Stimulated activated CD4-positive, alpha-beta T cell treated with anti-CD3 and anti-CD28 coated beads, TNF-alpha, amount 100 ng/mL, for 48 hours (primary cell): ENCODE data around the gene LPAR5.
"Not testable (repeated sequence)": the region's sequence is repeated elsewhere in the genome, so short reads cannot be mapped to it uniquely, and the experiment has no call there.

Experiments
- DNase-seq, 3 donors: peaks; one replicate each; pipeline ENCODE4 v3.0.0-alpha.2; 2020; ENCODE audit warnings: low read depth in 3 of 3

The LPAR5 gene

DNA sequence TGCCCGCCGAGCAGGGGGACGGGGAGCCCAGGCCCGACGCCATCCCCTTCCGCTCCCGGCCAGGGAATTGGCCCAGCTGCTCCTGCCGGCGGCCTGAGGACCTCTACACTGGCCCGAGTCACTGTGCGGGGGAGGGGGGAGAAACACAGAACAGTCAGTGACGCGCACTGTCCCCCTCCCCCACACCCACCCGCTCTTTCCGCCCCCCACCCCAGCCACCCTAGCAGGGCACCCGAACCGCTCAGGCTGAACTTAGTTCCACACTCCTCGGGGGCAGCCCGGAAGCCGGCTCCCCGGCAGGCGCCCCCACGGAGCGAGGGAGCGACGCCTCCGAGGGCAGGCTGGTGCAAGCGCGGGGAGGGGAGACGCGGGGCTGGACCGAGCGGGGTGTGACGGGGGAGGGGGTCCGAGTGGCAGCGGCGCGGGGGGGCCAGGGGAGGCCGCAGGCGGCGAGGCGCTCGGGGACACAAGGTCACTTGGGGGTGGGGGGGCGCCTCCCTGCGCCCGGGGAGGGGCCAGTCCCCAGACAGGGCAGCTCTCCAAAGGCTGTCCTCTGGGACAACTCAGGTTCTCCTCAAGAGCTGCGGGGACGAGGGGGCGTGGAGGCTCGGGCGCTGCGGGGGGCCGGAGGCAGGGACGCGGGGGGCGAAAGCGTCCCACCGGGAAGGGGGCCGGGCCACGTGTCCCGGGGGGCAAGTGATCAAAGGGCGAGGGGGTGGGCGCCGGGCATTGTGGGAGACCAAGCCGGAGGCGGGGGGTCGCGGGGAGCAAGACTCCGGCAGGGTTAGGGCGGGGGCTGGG is 29.2 kb downstream of the LPAR5 start:
- DNase-seq = peak in 2 of 3 donors; percentile 26 to 64

DNA sequence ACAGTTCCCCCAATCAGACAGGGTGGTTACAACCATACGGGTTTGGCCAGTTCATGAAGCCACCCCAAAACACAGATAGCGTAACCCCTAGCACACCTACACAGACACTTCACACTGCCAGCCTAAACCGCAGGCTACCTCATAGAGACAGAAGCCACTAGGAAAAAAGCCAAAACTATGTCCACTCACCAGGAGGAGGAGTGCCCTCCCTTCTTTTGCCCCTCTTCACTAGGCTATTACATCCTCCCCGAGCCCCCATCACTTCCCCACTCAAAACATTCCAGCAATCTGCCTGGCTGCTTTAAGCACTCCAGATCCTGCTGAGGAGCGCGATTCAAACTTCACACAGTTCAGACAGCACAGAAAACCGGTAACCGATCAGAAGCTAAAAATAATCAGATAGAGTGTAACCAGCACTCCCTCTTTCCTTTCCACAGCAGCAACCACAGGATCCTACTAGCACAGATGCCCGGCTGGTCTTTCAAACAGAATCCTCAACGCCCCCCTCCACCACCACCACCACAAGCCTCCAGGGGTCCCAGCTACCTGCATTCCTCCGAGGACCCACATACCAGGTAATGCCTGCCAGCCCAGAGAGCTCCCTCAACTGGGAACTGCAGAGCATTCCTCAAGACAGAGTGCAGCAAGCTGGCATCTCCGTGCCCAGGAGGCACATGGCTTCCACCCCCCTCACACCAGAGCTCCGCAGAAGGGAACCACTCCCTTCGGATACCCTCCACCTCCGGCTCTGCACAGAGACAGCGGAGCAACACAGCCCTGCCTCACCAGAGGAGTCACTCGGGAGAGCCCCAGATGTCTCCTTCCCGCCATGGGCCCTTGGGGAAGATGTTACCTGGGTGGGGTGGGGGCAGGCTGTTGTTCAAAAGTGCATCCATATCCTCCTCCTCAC is 30.1 kb downstream of the LPAR5 start:
- no peak for DNase-seq

DNA sequence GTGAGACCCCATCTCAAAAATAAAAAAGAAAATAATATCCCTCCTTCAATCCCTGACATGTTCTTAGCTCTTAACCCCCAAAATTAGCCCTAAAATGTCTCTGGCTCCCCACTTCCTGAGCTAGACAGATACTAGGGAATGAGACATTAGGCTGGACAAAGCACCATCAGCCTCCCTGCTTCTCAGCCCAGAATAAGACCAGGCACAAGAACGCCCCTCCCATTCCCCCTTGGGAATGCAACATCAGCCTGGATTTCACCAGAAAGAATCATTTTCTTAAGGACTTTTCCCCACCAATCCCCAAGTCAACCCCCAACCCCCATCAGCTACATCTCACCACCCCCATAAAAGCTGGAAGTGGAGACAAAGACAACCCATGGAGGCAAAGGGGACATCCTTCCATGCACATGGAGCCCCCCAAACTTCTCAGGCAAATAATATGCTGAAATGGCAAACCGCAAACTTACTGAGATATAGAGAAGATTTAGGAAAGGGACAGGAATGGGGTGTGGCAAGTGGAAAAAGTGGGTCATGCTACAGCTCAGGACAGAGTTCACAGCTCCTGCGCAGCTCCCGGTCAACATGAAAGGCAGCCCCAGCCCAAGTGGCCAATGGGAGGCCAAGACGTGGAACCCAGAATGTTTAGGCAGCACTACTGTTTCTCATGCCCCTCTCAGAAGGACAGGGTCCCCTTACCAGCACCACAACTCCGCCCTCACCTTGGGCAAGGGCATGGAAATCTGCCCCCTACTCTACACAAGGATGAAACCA is 31.3 kb downstream of the LPAR5 start:
- no peak for DNase-seq

DNA sequence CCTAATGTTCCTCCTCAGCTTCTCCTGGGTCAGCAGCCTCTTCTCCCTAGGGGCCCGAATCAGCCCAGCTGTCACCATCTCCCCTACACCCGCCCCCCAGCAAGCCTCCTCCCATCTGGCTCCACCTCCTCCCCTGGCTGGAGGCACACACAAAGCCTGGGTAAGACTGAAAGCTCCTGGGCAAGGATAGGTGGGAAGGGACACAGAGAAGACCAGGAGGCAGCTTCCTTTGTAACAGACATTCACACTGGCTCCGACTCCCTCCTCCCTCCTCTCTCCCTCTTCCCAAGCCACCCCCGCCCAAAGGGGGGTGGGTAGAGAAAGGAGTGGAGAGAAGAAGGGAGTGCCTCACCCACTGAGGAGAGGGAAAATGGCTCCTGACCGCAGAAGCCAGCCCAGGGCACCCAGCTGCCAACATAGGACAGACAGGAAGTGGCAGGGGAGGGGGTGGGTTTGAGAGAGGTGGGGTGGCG is 32.6 kb downstream of the LPAR5 start:
- DNase-seq = no peak

DNA sequence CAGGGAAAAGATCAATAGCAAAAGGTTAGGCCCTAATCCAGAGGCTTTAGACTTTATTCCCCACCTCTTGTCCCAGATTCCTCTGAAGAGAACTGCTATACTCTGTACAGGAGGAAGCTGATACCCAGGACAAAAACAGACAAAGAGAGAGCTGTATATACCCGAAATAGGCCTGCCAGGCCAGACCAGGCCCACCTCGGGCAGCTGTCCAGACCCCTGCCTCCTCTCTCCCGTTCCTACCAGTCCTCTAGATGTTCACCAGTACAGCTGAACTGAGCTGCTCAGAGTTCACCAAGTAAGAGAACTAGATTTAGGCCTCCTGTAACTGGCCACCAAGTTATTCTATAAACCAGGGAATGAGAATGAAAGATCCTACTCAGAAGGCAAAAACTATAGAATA is 33.2 kb downstream of the LPAR5 start:
- no peak for DNase-seq

- not testable (repeated sequence) for DNase-seq
Measured at GRCh38 chr12:6595673-6596072, 40.1 kb downstream of the LPAR5 start.

DNA sequence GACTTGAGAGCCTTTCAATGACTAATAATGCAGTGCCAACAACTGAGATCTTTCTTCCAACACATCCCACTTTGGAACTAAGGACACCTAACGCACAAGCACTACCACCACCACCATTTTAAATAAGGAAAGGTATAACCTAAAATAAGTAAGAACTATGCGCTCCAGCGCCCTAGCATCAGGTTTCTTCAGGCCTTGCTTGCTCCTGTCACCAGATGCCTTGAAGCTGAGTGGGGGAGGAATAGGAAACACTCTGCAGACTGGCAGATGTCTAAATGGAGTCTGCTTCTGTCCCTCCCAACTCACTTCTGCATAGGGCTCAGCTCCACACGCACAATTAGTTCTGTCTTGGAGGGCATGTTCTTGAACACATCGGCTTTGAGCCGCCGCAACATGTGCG is 43.7 kb downstream of the LPAR5 start:
- DNase-seq = no peak

GRCh38 chr12:6586569-6586968 is 49.2 kb downstream of the LPAR5 start:
- not testable (repeated sequence) for DNase-seq

- no peak for DNase-seq
Measured at GRCh38 chr12:6584293-6584692, 51.5 kb downstream of the LPAR5 start.

- DNase-seq = no peak
Measured at GRCh38 chr12:6582959-6583358, 52.8 kb downstream of the LPAR5 start.

GRCh38 chr12:6582196-6582595 is 53.6 kb downstream of the LPAR5 start:
- no peak for DNase-seq

- DNase-seq = no peak
Measured at GRCh38 chr12:6575648-6576047, 60.1 kb downstream of the LPAR5 start.

GRCh38 chr12:6574576-6575295 is 61.0 kb downstream of the LPAR5 start:
- no peak for DNase-seq

GRCh38 chr12:6573001-6573400 is 62.8 kb downstream of the LPAR5 start:
- no peak for DNase-seq

DNA sequence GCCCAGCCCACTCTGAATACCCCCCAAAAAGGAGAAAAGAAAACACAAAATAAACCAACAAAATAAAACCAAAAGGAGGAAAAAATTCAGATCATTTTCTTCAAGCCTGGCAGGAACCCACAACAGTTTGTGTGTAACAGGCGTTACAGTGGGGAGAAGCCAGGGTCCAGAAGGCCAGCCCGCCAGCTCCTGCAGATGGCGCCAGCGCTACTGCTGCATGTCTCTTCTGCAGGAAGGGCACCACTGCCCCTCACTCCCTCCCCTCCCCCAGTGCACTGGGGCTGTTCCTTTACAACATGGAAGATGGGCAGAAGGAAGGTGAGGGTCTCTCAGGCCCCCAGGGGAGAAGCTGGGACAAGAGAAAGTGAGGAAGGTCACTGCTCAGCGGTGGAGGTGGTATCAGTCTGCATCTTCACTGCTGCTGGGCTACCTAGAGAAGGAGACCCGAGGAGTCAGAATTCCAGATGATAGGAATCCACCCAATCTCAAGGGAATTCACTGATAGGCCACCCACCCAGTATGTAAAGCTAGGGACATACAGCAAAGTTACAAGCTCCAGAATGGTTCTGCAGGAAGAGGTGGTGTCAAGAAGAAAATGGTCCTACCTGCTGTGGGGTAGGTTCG is 65.4 kb downstream of the LPAR5 start:
- no peak for DNase-seq

- no peak for DNase-seq
Measured at GRCh38 chr12:6569786-6570185, 66.0 kb downstream of the LPAR5 start.

GRCh38 chr12:6569312-6569711 is 66.4 kb downstream of the LPAR5 start:
- no peak for DNase-seq
